Panc1 (cell line): ENCODE results near the gene IGBP1. TPM values are rescaled to one million over a fixed set of nuclear protein-coding genes. Genes with fewer than 3 reads are reported as not detected.
"Not testable (repeated sequence)": the region's sequence is repeated elsewhere in the genome, so short reads cannot be mapped to it uniquely, and the experiment has no call there.

ENCODE experiments used
- ATAC-seq: fragments of 200-7000 bp; cut with Tn5 transposase; 2 replicates; pipeline ENCODE4 v1.9.1; 2020; ENCODE audit warnings: mild to moderate bottlenecking, moderate library complexity
- BruUV-seq: library from RNA; stranded (reverse); fragments of 400-500 nt; replicated peaks from 2 replicates; lab custom pipeline; 2021; lab: Mats Ljungman, UMichigan
- CTCF ChIA-PET: fragments of 300-600 bp; sonication (Branson Sonifier 250); formaldehyde crosslinking; loops from one replicate; lab custom pipeline; 2022; ENCODE audit warnings: antibody characterized with exemption; lab: Charles Lee
- POLR2A ChIA-PET: fragments of 300-600 bp; sonication (Branson Sonifier 250); formaldehyde crosslinking; loops from one replicate; lab custom pipeline; 2022; ENCODE audit warnings: antibody characterized with exemption; lab: Charles Lee
- DNase-seq: peaks from one replicate; pipeline ENCODE4 v3.0.0-alpha.2; 2010; ENCODE audit warnings: low read depth, low spot score
- H3K27ac ChIP-seq: 2 replicates; pipeline ENCODE4 v1.5.1; 2011; ENCODE audit warnings: mild to moderate bottlenecking, low read length, inconsistent platforms
- H3K27me3 ChIP-seq: fragments of 200-500 bp; sonication (Bioruptor generic); 2 replicates; pipeline ENCODE4 v1.6.0; 2014; ENCODE audit warnings: low read length, inconsistent platforms; ENCODE audit not compliant: control insufficient read depth, insufficient read depth
- H3K36me3 ChIP-seq: fragments of 200-500 bp; sonication (Bioruptor generic); 2 replicates; pipeline ENCODE4 v1.5.1; 2014; ENCODE audit warnings: inconsistent platforms, mild to moderate bottlenecking, low read length, moderate library complexity; ENCODE audit not compliant: control insufficient read depth, insufficient read depth
- H3K4me1 ChIP-seq: 2 replicates; pipeline ENCODE4 v1.5.1; 2011; ENCODE audit warnings: inconsistent platforms, mild to moderate bottlenecking, low read length, moderate library complexity; ENCODE audit not compliant: control insufficient read depth, insufficient read depth
- H3K4me3 ChIP-seq, 2 experiments: 2 replicates each; pipeline ENCODE4 v1.5.1; 2011 to 2012; ENCODE audit warnings: low read depth in 2 of 2, low read length in 2 of 2, mild to moderate bottlenecking in 2 of 2, inconsistent platforms in 1 of 2, moderate library complexity in 1 of 2
- H3K9me3 ChIP-seq: fragments of 200-500 bp; sonication (Bioruptor generic); 2 replicates; pipeline ENCODE4 v1.5.1; 2014; ENCODE audit warnings: low read depth, mild to moderate bottlenecking, inconsistent platforms, low read length, moderate library complexity; ENCODE audit not compliant: control insufficient read depth, insufficient read depth
- CTCF ChIP-seq: fragments of 450-650 bp; IDR thresholded peaks from 2 replicates; pipeline ENCODE4 v1.5.1; 2017; ENCODE audit warnings: mild to moderate bottlenecking
- POLR2AphosphoS5 ChIP-seq: IDR thresholded peaks from 2 replicates; pipeline ENCODE4 v1.6.1; 2012; ENCODE audit warnings: mild to moderate bottlenecking, low read depth, low read length, moderate library complexity
- REST ChIP-seq, 2 experiments: IDR thresholded peaks; 2 replicates each; pipeline ENCODE4 v1.6.1; 2011 to 2012; ENCODE audit warnings: low read depth in 2 of 2, control low read depth in 1 of 2, low read length in 1 of 2, mild to moderate bottlenecking in 1 of 2, moderate library complexity in 1 of 2; ENCODE audit not compliant: insufficient read depth in 1 of 2
- SIN3A ChIP-seq: IDR thresholded peaks from 2 replicates; pipeline ENCODE4 v1.6.1; 2012; ENCODE audit warnings: low read depth, mild to moderate bottlenecking, low read length, moderate library complexity, borderline replicate concordance; ENCODE audit not compliant: insufficient read depth
- TCF7L2 ChIP-seq: IDR thresholded peaks from 2 replicates; pipeline ENCODE4 v1.6.1; 2011; ENCODE audit warnings: mild to moderate bottlenecking, low read depth, low read length, inconsistent platforms
- in situ Hi-C: cut with HindIII; loops from 2 replicates; pipeline ENCODE4 v1.10.0; 2016; ENCODE audit warnings: low sequenced_read_pairs, low pct_unique_long_range_greater_than_20kb
- intact Hi-C: fragments of 100-400 bp; cut with micrococcal nuclease; formaldehyde crosslinking; loops from one replicate; pipeline ENCODE4 v1.10.0; 2022; ENCODE audit not compliant: unreplicated experiment
- total RNA-seq: library from RNA; stranded (reverse); gene quantifications from one replicate; pipeline ENCODE4 v1.2.1, GENCODE V29; 2021; ENCODE audit not compliant: unreplicated experiment

Gene IGBP1
- total RNA-seq, 1 experiment from 2014 or later, result 36.9 TPM

- BruUV-seq, result no TSS peak
- H3K27ac ChIP-seq, result no peak overlapping the region
- no peak for DNase-seq
- no peaks in the 10 kb centered on the region for H3K9me3 ChIP-seq
- H3K27me3 ChIP-seq, result 0 out of 2 replicates have a peak, but pooled peaks cover 2% of the 10 kb centered on the region
- ChIA-PET POLR2A (no interaction called here), CTCF (interaction anchor here (0.6 kb wide), 1 partner anchor 37 kb away, joined by 3 read pairs; the partner anchor contains the start of gene IGBP1)
- intact Hi-C loops, result loop anchor here (2.0 to 10.0 kb wide), 4 partner anchors 63 to 1271 kb away; partner anchors contain the start of gene EFNB1
- H3K36me3 ChIP-seq, result no peaks in the 10 kb centered on the region
- no peak for TF ChIP-seq SIN3A
- peak; percentile 36 for TF ChIP-seq CTCF
- in situ Hi-C loops, result no loop called here
- H3K4me1 ChIP-seq, result no peaks in the 10 kb centered on the region
- no peak overlapping the region for H3K4me3 ChIP-seq
- no peak for ATAC-seq
Measured at GRCh38 chrX:70096052-70096451, 37.2 kb upstream of the IGBP1 start.

- in situ Hi-C loops, result no loop called here
Measured at GRCh38 chrX:70105229-70105628, 28.0 kb upstream of the IGBP1 start.

GRCh38 chrX:70111436-70112026 is 21.7 kb upstream of the IGBP1 start:
- H3K9me3 ChIP-seq, in situ Hi-C loops, H3K4me1 ChIP-seq, POLR2A ChIA-PET, H3K27ac ChIP-seq, H3K36me3 ChIP-seq, H3K4me3 ChIP-seq, H3K27me3 ChIP-seq, BruUV-seq, CTCF ChIA-PET, DNase-seq, intact Hi-C loops, ATAC-seq: not testable (repeated sequence)

More at GRCh38 chrX:70105229-70105628, 28.0 kb upstream of the IGBP1 start:
- Histone ChIP-seq H3K27me3 (no peaks in the 10 kb centered on the region), H3K9me3 (no peaks in the 10 kb centered on the region), H3K27ac (no peak overlapping the region), H3K4me1 (no peaks in the 10 kb centered on the region), H3K4me3 (no peak overlapping the region), H3K36me3 (no peaks in the 10 kb centered on the region)
- CTCF ChIA-PET, result no interaction called here
- TF ChIP-seq REST (IDR thresholded peaks at IDR 0.05; ENCODE audit: insufficient read depth in 1 of 2, low read depth in 2 of 2, low read length in 1 of 2) (no peak), CTCF (no peak), POLR2AphosphoS5 (no peak), TCF7L2 (no peak), SIN3A (no peak)
- DNase-seq (no peak), ATAC-seq (no peak)
- POLR2A ChIA-PET, result no interaction called here
- no TSS peak for BruUV-seq
- intact Hi-C loops, result no loop called here
